Neutrophil (primary cell): ENCODE measurements around the gene LAMC2.

ENCODE experiments used
- H3K27ac ChIP-seq: fragments of 200-600 bp; sonication (generic); 2 replicates; pipeline ENCODE4 v1.5.1; 2016; ENCODE audit warnings: mild to moderate bottlenecking, moderate library complexity
- H3K27me3 ChIP-seq: fragments of 200-600 bp; sonication (generic); 2 replicates; pipeline ENCODE4 v1.6.0; 2016; ENCODE audit warnings: mild to moderate bottlenecking
- H3K36me3 ChIP-seq: fragments of 200-600 bp; sonication (generic); 2 replicates; pipeline ENCODE4 v1.5.1; 2017
- H3K4me1 ChIP-seq, 2 experiments: fragments of 200-600 bp in 1 of 2; sonication (generic) in 1 of 2; 1 replicate in 1 of 2; 2 replicates in 1 of 2; pipeline versions ENCODE4 v1.5.1 to v1.6.1; 2013 to 2016; ENCODE audit warnings: low read depth in 1 of 2, low read length in 1 of 2, mild to moderate bottlenecking in 1 of 2, moderate library complexity in 1 of 2; ENCODE audit not compliant: control insufficient read depth in 1 of 2, insufficient read depth in 1 of 2
- H3K4me3 ChIP-seq, 2 experiments: fragments of 200-600 bp in 1 of 2; sonication (generic) in 1 of 2; 1 replicate in 1 of 2; 2 replicates in 1 of 2; pipeline ENCODE4 v1.5.1; 2013 to 2016; ENCODE audit warnings: low read depth in 1 of 2, low read length in 1 of 2, mild to moderate bottlenecking in 1 of 2, moderate library complexity in 1 of 2
- H3K9me3 ChIP-seq: fragments of 200-600 bp; sonication (generic); 2 replicates; pipeline ENCODE4 v1.5.1; 2016
- TF ChIP-seq, protein P1 (sequence below): fragments of 200-600 bp; sonication (generic); IDR thresholded peaks from 2 replicates; pipeline ENCODE4 v1.5.1; 2016; ENCODE audit warnings: antibody characterized with exemption

The LAMC2 gene

DNA sequence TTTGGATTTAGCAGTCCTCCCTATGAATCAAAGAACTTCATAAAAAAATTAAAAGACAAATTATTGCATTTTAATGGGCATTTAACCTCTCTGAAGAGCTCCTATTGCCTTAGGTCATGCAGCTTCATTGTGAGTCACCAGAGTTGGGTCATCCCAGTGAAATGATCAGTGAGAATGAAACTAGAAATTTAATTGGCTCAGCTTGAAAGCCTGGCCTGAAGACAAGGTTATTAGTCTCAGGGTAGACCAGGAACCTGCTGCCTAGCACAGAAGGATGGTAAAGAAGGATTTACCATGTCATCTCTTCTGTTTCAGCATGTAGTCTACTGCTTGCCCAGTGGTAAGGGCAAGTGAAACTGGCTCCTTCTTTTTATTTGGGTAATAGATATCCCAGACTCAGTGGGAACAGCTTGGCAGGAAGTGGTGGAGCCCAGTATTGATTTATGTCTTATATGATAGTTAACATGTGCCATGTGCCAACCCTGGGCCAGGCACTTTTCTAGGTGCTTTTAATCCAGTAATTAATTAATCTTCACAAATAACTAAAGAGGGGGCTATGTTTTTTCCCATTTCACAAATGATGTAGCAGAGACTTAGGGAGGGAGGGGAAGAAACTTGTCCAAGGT lies 23.6 kb downstream of the LAMC2 start:
- TF ChIP-seq, protein P1, sequence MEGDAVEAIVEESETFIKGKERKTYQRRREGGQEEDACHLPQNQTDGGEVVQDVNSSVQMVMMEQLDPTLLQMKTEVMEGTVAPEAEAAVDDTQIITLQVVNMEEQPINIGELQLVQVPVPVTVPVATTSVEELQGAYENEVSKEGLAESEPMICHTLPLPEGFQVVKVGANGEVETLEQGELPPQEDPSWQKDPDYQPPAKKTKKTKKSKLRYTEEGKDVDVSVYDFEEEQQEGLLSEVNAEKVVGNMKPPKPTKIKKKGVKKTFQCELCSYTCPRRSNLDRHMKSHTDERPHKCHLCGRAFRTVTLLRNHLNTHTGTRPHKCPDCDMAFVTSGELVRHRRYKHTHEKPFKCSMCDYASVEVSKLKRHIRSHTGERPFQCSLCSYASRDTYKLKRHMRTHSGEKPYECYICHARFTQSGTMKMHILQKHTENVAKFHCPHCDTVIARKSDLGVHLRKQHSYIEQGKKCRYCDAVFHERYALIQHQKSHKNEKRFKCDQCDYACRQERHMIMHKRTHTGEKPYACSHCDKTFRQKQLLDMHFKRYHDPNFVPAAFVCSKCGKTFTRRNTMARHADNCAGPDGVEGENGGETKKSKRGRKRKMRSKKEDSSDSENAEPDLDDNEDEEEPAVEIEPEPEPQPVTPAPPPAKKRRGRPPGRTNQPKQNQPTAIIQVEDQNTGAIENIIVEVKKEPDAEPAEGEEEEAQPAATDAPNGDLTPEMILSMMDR = no peak
- Histone ChIP-seq H3K4me3 (no peak overlapping the region), H3K4me1 (no peaks in the 10 kb centered on the region), H3K9me3 (no peaks in the 10 kb centered on the region), H3K27ac (no peak overlapping the region), H3K36me3 (no peaks in the 10 kb centered on the region), H3K27me3 (peaks cover 54% of the 10 kb centered on the region)

- Histone ChIP-seq H3K27ac (no peak overlapping the region), H3K27me3 (peaks cover 56% of the 10 kb centered on the region), H3K36me3 (no peaks in the 10 kb centered on the region), H3K9me3 (no peaks in the 10 kb centered on the region), H3K4me3 (no peak overlapping the region), H3K4me1 (no peaks in the 10 kb centered on the region)
- TF ChIP-seq, protein P1 = no peak
Measured at GRCh38 chr1:183210681-183211080, 24.6 kb downstream of the LAMC2 start.

DNA sequence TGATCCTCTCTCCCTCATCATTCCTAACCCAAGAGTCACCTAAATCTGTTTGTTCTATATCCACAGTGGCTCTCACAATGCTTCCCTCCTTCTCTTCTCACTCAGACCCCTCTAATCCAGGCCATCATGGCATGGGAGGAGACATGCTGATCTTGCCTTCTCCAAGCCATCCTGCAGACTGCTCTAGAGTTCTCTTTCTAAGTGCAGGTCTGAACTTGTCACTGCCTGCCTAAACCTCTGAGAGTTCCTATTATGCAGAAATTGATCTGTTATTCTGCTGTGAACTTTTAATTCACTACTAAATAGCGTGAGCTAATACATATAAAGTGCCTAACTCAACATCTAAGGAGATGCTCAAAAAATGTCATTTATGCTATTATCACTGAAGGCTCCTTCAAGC lies 26.8 kb downstream of the LAMC2 start:
- TF ChIP-seq, protein P1 = no peak
- H3K27ac ChIP-seq = no peak overlapping the region
- no peak overlapping the region for H3K4me3 ChIP-seq
- no peaks in the 10 kb centered on the region for H3K4me1 ChIP-seq
- peaks cover 56% of the 10 kb centered on the region for H3K27me3 ChIP-seq
- no peaks in the 10 kb centered on the region for H3K9me3 ChIP-seq
- H3K36me3 ChIP-seq = no peaks in the 10 kb centered on the region

DNA sequence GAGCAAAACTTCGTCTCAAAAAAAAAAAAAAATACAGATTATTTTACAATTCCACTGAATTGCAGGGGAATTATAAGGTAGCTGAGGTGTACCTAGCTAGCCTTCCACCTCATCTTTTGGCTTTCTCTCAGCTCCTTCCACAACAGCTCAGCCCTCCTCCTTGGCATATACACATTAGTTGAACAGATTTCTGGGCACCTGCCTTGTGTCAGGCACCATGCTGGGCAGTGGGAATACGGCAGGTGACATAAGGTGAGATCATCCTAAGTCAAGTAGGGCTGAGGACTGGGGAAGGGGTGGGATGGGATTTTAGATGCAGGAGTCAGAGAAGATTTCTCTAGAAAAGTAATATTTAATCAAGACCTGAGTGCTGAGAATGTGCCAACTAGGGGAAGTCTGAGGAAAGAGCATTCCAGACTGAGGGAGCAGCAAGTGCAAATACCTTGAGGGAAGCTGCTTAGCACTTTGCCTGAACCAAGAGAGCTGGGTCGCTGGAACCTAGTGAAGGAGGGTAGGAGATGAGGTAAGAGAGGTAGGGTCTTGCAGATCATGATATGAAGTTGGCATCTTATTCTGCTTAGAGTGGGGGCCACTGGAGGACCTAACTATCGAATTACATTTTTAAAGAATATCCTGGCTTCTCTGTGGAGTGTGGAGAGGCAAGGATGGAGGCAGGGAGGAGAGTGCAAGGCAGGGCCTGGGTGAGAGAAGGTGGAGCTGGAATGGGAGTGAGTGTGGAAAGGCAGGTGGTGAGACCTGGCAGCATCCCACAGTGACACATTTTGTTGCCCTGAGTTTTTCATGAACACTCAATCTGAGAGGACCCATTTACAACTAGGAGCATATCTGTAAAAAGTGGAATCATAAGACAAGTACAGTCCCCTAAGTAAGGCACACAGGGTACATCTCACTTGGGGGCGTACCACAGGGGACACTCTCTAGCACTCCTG lies 28.2 kb downstream of the LAMC2 start:
- TF ChIP-seq, protein P1 = no peak
- peaks cover 51% of the 10 kb centered on the region for H3K27me3 ChIP-seq
- no peak overlapping the region for H3K27ac ChIP-seq
- H3K4me3 ChIP-seq = no peak overlapping the region
- no peaks in the 10 kb centered on the region for H3K9me3 ChIP-seq
- H3K36me3 ChIP-seq = no peaks in the 10 kb centered on the region
- H3K4me1 ChIP-seq = peaks cover 5 to 7% of the 10 kb centered on the region in 2 experiments

DNA sequence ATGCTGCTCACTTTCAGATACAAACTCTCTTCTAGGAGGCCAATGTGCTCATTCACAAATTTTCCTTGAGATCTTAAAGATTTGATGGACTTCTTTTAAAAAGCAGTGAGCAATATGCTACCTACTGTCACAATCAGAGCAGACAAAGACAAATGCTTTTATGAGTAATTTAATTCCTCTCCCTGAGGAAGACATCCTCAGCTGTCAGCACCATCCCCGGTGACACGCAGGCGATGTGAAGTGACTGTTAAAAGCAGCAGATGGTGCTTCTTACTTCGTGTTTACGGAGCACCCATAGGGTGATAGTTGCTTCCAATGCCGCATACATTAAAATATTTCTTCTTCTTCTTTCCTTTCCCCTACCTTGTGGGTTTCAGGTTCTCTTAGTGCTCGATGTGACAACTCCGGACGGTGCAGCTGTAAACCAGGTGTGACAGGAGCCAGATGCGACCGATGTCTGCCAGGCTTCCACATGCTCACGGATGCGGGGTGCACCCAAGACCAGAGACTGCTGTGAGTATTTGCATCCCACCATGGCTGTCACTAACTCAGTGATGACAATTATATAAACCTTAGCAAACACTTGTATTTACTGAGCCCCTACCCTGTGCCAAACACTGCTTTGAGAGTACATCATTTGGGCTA lies 29.1 kb downstream of the LAMC2 start:
- Histone ChIP-seq H3K9me3 (no peaks in the 10 kb centered on the region), H3K36me3 (no peaks in the 10 kb centered on the region), H3K27me3 (peaks cover 48% of the 10 kb centered on the region), H3K4me1 (peaks cover 5 to 7% of the 10 kb centered on the region in 2 experiments), H3K4me3 (no peak overlapping the region), H3K27ac (no peak overlapping the region)
- TF ChIP-seq, protein P1 = no peak
